Epithelial cell of esophagus (primary cell): ENCODE results near the gene SH3PXD2A.
A peak's percentile ranks its signal among the peaks of the same experiment; 100 is the strongest.

Source experiments
- DNase-seq: peaks from one replicate; pipeline ENCODE4 v3.0.0; 2010; ENCODE audit warnings: low read depth
- H3K4me3 ChIP-seq: 2 replicates; pipeline ENCODE4 v1.5.1; 2011; ENCODE audit warnings: mild to moderate bottlenecking, low read length, control low read depth
- CTCF ChIP-seq: IDR thresholded peaks from 2 replicates; pipeline ENCODE4 v1.5.1; 2011; ENCODE audit warnings: low read depth, mild to moderate bottlenecking, low read length, control low read depth, inconsistent platforms; ENCODE audit not compliant: insufficient read depth; ENCODE audit errors: missing control alignments

SH3PXD2A gene

GRCh38 chr10:103648251-103648635 is 207.1 kb downstream of the SH3PXD2A start:
- no peak for DNase-seq
- TF ChIP-seq CTCF, result no peak
- H3K4me3 ChIP-seq, result no peak overlapping the region

- no peak overlapping the region for H3K4me3 ChIP-seq
- TF ChIP-seq CTCF, result no peak
- DNase-seq, result no peak
Observed at GRCh38 chr10:103646304-103646703, 209.1 kb downstream of the SH3PXD2A start.

- DNase-seq, result peak; percentile 79
- no peak for TF ChIP-seq CTCF
- H3K4me3 ChIP-seq, result no peak overlapping the region
Observed at GRCh38 chr10:103645141-103646054, 210.0 kb downstream of the SH3PXD2A start.

GRCh38 chr10:103643381-103643780 is 212.0 kb downstream of the SH3PXD2A start:
- peak; percentile 84 for DNase-seq
- no peak overlapping the region for H3K4me3 ChIP-seq

GRCh38 chr10:103641326-103641725 is 214.1 kb downstream of the SH3PXD2A start:
- H3K4me3 ChIP-seq, result no peak overlapping the region
- TF ChIP-seq CTCF, result no peak
- DNase-seq, result no peak

More at GRCh38 chr10:103643381-103643780, 212.0 kb downstream of the SH3PXD2A start:
- TF ChIP-seq CTCF, result no peak

- no peak overlapping the region for H3K4me3 ChIP-seq
- no peak for TF ChIP-seq CTCF
- no peak for DNase-seq
Observed at GRCh38 chr10:103640436-103641181, 214.8 kb downstream of the SH3PXD2A start.
